Lower leg skin (tissue), 3 donors: ENCODE data around the gene SELENOM.

ENCODE experiments used
- CTCF ChIP-seq, 3 donors: fragments of 450-650 bp; IDR thresholded peaks; one replicate each; pipeline ENCODE4 v1.5.1; 2016; ENCODE audit warnings: antibody characterized with exemption in 3 of 3, mild to moderate bottlenecking in 3 of 3, moderate library complexity in 2 of 3
- POLR2A ChIP-seq, 2 donors: fragments of 450-650 bp; IDR thresholded peaks; one replicate each; pipeline ENCODE4 v1.6.1; 2016 to 2017; ENCODE audit warnings: antibody characterized with exemption in 2 of 2, mild to moderate bottlenecking in 1 of 2, moderate library complexity in 1 of 2

GRCh38 chr22:31056986-31057599, 50.3 kb downstream of the SELENOM start:
- TF ChIP-seq CTCF (IDR thresholded peaks at IDR 0.05): no peak
- TF ChIP-seq POLR2A (IDR thresholded peaks at IDR 0.05): no peak
